CD4-positive, alpha-beta T cell treated with Interleukin-6 for 4 hours (primary cell): Measurements from ENCODE around the gene MMP10.

Experiments
- DNase-seq: peaks from one replicate; pipeline ENCODE4 v3.0.0-alpha.2; 2020; ENCODE audit warnings: mixed read lengths

The MMP10 gene

DNA sequence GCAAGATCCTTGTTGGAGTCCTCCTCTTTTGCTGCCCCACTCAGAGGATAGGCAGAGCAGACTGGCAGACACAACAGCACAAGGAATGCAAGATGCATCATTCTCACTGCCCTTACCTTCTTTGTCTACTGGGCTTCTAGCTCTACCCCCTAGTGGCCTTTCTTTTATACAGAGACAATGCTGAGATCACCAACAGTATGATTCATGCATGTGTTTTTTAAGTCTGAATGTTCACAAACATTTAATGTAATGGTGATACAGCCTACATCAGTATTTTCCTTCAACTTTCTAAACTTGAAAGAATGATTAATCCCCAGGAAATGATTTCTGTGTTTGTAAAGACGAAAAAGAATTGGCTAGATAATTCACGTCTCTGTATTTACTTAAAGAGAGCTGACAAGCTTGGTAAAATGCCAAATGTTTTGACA, at the start of gene MMP10:
MMP10 (minus strand) TSS at position 138 of the 428 bp plus-strand sequence; CDS start at position 101, 37 bp downstream.
- no peak for DNase-seq

DNA sequence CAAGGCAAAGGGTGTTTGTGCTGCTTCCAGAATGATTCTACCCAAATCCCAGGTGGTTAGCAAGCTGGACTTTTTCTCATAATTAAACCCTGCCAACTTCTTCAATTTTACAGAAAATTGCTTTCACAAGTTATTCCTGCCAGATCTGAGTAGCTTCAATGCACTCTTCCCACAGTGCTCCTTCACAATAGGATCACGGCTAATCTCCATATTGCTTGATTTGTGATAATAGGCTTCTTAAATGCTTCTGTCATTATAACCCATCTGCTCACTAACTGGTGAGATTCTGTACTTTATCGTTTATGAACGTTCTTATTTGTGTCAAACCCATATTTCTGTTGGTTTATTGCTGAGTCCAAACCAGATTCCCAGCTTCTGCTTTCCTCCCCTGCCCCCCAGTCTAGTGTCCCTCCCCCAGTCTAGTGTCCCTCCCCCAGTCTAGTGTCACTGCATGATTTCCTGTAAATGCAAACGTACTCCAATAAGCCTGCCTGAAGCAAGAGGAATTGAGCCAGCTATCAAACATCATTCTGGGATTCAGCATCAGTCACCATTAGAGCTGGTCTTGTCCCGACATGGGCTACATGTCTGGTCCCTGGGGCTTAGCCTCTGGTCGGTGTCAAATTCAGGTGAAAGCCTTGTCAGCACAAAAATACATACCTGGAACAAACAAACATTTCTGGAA, 49.0 kb upstream of the MMP10 start:
- DNase-seq, result no peak

DNA sequence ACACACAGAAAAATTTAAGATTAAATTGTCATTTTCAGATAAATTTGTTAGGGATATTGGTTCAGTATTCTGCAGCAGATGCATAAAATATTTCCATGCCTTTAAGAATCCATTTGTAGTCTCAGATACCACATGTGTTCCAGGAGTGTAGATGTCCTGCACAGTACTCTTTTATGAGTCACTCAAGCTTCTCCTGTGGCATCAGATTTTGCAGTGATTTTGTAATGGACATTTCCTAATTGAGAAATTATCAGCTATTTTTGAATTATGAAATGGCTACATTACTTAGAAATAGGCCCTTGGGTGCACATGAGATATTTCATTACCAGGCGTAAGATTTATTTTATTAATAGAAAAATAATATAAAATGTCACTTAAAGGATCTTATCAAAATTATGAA, 44.1 kb upstream of the MMP10 start:
- no peak for DNase-seq

DNA sequence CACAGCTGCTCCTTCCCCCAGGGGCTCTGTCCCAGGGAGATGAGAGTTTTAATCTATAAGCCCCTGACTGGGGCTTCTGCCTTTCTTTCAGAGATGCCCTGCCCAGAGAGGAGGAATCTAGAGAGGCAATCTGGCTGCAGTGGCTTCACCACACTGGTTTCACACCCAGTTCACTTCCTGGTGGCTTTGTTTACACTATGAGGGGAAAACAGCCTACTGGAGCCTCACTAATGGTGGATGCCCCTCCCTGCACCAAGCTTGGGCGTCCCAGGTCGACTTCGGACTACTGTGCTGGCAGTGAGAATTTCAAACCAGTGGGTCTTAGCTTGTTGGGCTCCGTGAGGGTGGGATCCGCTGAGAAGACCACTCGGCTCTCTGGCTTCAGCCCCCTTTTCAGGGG, 39.1 kb upstream of the MMP10 start:
- DNase-seq, result no peak

DNA sequence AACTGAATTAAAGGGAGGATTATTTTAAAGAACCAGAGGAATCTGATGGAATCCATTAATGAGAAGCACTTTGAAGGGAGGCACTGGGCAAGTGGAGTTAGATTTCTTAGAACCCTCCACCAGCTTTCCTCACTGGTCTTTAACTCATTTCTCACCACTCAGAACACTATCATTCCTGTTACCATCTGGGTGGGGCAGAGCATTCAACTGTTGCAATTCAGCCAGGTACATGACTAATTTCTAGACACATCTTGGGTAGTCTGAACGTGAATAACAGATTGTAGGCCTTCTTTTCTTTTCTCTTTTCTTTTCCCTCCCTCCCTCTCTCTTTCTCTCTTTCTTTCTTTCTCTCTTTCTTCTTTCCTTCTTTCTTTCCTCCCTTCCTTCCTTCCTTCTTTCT, 33.1 kb upstream of the MMP10 start:
- DNase-seq, result no peak

DNA sequence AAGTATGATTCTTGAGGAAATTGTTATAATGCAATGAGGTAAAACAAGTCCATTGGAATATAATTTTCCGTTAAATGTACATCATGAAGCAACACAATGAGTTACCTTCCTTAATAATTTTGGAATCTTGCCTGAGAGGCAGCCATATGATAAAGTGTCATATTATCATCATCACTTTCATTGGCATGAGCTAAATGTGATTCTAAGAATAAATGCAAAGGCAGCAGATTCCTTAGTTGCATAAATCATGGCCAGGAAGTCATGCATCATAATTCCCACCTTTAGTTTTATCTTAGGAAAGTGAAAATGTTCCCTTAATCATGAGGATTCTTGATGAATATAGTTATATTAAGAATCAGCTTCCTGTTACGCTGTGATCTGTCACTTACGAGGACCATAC, 31.8 kb upstream of the MMP10 start:
- DNase-seq, result no peak

DNA sequence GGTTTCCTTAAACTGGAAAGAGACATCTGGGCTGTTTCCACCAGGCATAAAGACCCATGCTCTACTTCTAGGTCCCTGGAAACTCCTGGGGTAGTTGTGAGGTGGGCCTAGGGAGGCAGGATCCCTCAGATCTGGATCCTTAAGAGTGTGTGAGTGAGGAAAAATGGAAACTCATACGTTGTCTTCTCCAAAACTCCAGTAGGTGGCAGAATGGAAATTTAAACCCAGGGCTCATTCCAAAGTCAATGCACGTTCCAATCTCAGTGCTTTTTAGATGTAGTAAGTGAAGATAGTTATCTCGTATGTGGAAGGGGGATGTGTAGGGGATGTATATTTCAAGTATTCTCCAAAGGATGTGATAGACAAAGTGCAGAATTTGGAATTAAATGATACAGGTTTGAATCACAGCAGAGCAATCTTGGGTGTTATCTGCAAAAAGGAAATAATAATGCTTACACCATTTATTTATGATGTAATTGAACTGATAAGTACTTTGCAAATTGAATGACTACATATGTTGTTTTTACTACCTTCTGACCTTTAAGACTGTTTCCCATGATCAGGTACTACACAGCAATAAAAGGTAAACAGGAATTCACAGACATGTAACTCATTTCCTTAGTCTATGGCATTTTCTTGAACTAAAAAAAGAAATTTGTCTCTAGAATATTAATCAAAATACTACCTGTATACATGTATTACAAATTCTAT, 30.7 kb upstream of the MMP10 start:
- DNase-seq, result no peak

DNA sequence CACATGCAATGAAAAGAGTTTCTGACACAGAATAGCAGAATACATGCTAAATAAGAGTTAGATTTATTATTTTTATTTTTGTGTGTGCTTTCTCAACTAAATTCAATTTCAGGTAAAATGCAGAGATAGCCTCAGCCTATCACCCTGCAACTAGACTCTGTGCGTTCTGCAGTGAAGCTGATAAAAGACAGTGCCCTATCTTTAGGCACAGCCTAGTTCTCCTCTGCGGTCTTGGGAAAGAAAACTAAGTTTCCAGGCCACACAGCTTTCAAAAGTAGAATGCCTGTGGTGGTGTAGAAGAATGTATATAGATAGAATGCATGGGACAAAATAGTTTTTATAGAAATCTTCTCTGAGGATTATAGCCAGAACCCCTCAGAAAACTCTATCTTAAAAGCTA, 29.5 kb upstream of the MMP10 start:
- no peak for DNase-seq

DNA sequence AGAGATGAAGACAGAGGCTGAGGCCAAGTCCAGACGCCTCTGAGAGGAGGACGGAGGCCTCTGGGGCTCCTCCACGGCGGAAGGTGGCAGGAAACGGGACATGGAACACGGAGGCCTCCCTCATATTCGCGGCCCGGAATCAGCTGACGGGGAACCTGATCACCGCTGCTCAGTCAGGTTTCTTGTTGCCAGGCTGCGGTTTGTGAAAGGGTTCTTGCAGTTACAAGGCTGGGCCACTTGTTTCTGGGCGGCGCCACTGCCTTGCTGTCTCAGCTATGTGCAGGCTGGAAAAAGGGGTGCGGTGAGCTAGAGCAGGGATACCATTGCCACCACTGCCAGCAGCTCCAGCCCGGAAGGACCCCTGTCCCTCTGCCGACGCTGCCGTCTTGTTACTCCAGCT, 27.5 kb upstream of the MMP10 start:
- no peak for DNase-seq

DNA sequence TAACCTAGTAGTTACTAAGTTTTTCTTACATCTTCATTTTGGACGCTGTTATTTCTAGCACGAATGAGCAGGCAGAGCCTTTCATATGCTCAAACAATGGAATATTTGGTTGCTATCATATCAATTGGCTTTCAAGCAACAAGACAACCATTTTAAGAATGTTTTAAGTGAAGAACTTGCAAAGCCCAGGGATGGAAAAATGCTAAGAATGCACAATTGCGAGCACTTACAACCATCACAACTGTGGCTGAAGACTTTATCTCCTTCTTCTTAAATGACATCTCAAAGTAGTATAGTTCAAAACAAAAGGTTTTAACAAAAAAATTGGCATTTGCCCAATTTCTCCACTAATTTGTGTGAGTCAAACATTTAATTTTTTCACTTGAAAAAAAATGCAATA, 25.9 kb upstream of the MMP10 start:
- no peak for DNase-seq

DNA sequence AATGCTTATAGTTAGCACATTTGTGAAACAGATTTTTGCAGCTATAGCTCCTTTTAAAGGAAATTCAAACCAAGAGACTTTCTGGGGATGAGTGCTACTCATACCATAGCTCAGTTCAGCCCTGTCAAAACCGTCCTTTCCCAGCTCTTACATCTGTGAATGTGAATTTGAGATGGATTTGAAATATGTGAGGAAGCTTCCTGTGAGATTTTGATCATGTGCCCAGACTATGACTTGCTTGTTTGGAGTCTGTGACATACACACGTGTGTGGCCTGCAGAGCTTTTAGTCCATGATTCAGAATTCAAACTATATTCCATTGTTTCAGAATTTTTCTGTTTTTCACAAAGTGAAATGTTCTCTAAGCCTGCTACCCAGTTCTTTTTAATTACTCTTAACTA, 21.9 kb upstream of the MMP10 start:
- no peak for DNase-seq

DNA sequence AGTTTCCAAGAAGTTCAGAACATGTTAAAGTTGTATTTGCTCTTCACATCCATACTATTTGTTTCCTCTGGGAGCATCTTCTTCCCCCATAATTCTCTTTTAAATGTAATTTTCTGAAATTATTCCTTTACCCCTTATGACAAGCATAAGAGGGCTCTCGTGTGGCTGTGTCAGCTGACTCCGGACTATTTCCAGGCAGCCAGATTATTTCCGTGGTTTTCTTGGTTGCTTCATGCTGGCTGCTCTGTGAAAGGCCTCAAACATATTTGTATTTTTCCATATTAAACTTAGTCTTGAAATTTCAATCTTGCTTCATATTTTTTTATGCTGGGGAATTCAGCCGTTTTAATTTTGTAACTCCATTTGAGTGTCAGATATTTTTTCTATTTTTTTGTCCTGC, 20.3 kb upstream of the MMP10 start:
- DNase-seq, result no peak

DNA sequence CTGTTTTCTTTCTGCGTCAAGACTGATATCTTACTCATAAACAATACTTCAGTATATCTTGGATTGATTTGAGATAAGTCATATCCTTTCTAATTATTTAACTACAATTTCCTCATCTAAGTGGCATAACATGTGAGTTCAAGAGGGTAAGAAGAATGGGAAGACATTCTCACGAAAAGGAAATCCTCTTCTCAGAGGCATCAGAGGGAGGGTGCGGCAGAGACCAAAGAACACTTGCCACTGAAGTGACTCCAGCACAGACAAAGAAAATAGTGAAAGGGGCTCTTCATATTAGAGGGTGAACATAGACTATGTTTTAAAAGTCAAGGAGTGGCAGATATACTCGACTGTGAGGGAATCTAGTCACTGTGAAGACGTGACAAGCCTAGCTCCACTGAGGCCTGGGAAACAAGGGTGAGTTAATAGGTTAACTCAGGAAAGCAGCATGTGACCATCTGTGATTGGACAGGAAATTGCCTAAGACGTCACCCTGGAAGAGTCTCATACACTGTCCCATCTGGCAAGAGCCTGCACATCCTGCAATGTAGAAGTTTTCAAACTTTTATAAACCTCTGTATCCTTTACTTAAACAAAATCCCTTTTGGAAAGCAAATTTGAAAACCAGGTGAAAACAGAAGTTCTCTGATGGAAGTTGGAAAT, 19.4 kb upstream of the MMP10 start:
- DNase-seq, result no peak

DNA sequence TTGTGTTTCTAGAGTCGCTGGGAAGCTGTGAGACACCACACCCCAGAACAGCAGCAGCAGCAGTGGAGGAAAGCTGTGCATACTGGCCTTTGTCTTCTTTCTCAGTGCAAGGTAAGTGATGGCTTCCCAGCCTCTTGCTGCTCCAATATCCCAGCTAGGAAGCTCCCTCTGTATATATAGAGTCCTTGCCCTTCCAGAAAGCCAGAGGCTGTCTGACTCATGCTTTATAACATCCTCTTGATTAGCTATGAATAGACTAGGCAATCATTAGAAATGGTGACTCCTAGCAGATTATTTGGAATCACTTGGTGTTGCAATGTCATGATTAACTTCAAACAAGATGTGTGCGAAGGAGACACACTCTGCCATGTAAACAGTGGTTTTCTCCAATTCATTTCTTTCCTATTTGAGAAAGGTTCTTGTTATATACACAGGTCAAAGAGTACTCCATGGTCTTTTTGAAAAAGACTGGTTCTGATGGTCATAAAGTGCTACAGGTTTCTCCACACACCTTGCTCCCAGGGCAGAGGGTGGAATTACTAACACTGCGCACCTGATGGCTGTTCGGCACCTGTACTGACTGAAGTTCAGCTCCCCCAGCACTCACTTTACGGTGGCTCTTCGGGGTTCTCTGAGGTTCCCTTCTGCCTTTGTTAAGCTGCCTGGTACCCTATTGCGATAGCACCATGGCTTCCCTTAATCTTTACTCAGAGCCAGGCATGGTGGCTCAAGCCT, 17.8 kb upstream of the MMP10 start, which contains the start of gene MMP1:
MMP1 (minus strand) TSS at position 149 of the 735 bp plus-strand sequence; CDS start at position 81, 68 bp downstream.
- no peak for DNase-seq

DNA sequence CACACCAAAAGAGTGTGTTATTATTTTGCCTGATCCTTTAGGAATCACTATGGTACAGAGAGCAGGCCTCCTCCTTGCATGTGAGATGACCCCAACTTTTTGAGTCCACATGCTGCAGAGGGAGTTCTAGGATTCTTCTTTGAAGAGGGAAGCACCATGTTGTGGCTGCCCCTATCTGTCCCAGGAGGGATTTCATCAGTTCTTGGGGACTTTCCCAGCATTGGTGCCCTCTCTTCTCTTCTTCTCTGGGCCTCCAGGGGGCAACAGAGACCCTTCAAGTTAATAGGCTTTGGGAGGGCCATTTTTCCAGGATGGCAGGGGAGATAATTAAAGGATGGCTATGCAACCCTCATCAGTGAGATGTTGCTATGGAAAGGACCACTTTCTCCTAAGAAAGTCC, 14.0 kb upstream of the MMP10 start:
- DNase-seq, result no peak

DNA sequence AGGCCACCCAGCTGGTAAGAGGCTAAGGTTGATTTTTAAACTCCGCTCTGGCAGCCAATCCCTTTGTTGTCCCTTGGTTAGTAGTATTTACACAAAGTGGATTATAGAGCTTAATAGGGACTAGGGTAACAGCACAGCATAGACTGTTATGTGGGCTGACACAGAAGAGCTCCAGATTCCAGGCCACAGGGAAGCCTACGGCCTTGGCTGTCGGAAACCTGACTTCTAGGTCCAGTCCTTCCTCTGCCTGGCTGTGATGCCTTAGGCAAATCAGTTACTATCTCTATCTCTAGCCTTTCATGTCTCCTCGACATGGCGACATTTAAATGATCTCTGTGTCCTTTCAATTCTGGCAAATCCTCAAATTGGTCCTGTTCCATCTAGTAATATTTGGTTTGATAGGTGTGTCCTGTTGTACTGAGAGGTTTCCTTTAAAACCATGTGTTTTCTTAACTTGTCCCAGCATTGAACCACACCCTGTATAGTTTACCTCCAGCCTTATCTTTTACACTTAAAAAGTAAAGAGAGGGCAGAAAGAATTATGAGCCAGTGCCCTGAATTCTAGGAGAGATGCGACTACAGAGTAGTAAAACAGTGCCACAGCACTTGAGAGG, 13.4 kb upstream of the MMP10 start:
- DNase-seq, result no peak

DNA sequence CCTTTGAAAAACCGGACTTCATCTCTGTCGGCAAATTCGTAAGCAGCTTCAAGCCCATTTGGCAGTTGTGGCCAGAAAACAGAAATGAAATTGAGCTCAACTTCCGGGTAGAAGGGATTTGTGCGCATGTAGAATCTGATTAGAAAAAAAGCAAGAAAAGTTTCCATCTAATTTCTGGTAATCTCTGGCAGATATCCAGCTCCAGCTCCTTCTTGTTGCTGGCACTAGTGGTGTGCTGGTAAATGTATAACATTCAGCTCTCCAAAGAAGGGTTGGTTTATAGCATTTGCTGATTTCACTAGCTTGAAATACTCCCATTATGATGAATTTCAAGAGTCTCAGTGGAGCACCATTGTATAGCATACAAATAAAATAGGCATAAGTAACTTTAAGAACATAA, 12.2 kb upstream of the MMP10 start:
- DNase-seq, result no peak

DNA sequence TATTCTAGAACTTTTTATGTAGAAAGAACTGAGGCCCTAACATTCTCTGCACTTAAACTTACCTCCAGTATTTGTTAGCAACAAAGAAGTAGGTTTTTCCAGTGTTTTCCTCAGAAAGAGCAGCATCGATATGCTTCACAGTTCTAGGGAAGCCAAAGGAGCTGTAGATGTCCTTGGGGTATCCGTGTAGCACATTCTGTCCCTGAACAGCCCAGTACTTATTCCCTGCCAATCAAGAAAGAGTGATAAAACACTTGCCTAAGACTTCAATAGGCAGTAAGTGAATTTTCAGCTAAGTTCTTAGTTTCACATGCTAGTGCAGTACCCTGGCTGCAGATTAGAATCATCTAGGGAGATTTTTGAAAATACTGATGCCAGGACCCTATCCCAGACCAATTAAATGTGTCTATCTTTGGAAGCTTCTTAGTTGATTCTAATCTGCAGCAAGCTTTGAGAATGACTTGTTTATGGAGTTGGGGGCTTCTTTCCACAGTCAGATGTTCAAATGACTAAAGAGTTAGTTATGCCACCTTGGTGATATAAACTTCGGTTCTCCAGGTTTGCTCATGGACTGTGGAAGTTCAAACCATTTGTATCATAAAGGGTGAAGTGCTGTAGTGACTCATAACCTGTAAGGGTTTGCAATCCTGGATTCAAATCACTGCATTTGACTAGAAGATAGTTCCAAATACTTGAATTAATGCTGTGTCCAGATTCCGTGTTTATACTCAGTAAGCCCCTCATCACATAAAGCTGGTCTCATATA, 11.0 kb upstream of the MMP10 start:
- no peak for DNase-seq

DNA sequence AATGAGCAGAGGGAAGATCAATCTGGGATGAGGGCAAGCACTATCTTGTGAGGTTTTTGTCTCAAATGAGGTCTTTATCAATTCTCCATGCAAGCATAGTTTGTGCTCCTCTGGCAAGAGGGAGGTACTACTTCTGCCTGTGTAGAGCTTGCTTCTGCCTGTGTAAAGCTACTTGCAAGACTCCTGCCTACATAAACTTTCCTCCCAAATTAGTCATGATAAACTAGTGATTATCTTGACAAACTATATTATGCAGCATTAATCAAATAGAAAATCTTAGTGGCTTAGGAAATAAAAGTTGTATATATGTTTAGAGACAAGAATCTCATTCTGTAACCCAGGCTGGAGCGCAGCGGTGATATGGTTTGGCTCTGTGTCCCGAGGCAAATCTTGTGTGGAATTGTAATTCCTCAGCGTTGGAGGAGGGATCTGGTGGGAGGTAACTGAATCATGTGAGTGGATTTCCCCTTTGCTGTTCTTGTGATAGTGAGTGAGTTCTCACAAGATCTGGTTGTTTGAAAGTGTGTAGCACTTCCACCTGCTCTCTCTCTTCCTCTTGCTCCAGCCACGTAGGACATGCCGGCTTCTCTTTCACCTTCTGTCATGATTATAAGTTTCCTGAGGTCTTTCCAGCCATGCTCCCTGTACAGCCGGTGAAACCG, 8.0 kb upstream of the MMP10 start:
- no peak for DNase-seq

DNA sequence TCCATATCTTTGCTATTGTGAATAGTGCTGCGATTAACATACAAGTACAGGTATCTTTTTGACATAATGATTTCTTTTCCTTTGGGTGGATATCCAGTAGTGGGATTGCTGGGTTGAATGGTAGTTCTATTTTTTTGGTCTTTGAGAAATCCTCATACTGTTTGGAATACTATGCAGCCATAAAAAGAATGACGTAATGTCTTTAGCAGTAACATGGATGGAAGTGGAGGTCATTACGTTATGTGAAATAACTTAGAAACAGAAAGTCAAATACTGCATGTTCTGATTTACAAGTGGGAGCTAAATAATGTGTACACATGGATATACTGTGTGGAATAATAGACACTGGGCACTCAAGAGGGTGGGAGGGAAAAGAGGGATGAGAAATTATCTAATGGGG, 4.0 kb upstream of the MMP10 start:
- DNase-seq, result no peak

DNA sequence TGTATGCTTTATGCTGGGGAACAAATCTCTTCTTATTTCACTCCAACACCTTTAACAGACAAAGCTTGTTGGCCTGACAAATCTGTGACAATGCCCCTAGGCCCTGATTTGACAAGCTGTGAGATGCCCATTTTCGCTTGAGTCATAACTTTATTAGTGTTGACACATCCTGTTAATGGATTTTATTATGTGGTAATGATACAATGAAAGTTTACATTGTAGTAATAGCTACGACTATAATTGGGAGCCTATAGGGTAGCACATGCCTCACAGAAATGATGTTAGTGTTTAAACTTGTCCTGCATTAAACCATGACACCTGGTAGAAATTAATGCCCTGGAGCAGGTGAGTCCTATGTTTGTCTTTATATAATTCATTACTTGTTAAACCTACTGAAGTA, 3.3 kb upstream of the MMP10 start:
- DNase-seq, result no peak

DNA sequence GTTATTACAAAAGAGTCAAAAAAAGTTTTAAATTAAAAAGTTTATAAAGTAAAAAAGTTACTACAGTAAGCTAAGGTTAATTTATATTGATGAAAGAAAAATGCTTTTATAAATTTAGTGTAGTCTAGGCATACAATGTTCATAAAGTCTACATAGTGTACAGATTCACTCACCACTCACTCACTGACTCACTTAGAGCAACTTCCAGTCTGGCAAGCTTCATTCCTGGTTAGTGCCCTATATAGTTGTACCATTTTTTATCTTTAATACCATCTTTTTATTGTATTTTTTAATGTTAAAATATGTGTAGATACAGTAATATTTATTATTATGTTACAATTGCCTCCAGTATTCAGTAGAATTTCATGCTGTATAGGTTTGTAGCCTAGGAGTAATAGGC, 2.6 kb upstream of the MMP10 start:
- DNase-seq, result no peak
